Fibroblast of villous mesenchyme (primary cell): ENCODE results near the gene KCNQ1. TPM values are rescaled to one million over a fixed set of nuclear protein-coding genes. Genes with fewer than 3 reads are reported as not detected.
A peak's percentile ranks its signal among the peaks of the same experiment; 100 is the strongest.

ENCODE experiments used
- DNase-seq: peaks from one replicate; pipeline ENCODE4 v3.0.0-alpha.2; 2010; ENCODE audit warnings: low read depth
- H3K4me3 ChIP-seq: 2 replicates; pipeline ENCODE4 v1.5.1; 2011; ENCODE audit warnings: low read depth, mild to moderate bottlenecking, low read length
- CTCF ChIP-seq: IDR thresholded peaks from 2 replicates; pipeline ENCODE4 v1.5.1; 2012; ENCODE audit warnings: low read depth, mild to moderate bottlenecking, low read length; ENCODE audit not compliant: insufficient read depth
- total RNA-seq: library from RNA; depleted of rRNA; stranded (reverse); fragments of >200 nt; gene quantifications from 2 replicates; pipeline ENCODE4 v1.2.3, GENCODE V29; 2012

The KCNQ1 gene
- total RNA-seq, 1 donor = not detected

- no peak for DNase-seq
Measured at GRCh38 chr11:2691991-2692875, 247.4 kb downstream of the KCNQ1 start.

GRCh38 chr11:2693271-2694261, 248.8 kb downstream of the KCNQ1 start:
- H3K4me3 ChIP-seq = no peak overlapping the region
- no peak for TF ChIP-seq CTCF
- DNase-seq = no peak

More at GRCh38 chr11:2691991-2692875, 247.4 kb downstream of the KCNQ1 start:
- peak; percentile 35 for TF ChIP-seq CTCF
- no peak overlapping the region for H3K4me3 ChIP-seq

- no peak for TF ChIP-seq CTCF
- DNase-seq = no peak
- H3K4me3 ChIP-seq = peak overlapping the region; percentile 0
Measured at GRCh38 chr11:2694495-2694894, 249.7 kb downstream of the KCNQ1 start.

- DNase-seq = no peak
- TF ChIP-seq CTCF = no peak
- H3K4me3 ChIP-seq = peak overlapping the region; percentile 0
Measured at GRCh38 chr11:2694995-2695939, 250.5 kb downstream of the KCNQ1 start.

- peak overlapping the region; percentile 80 for H3K4me3 ChIP-seq
- no peak for TF ChIP-seq CTCF
- DNase-seq = no peak
Measured at GRCh38 chr11:2696455-2696854, 251.6 kb downstream of the KCNQ1 start.

- TF ChIP-seq CTCF = no peak
- no peak for DNase-seq
- H3K4me3 ChIP-seq = peak overlapping the region; percentile 80
Measured at GRCh38 chr11:2697866-2698265, 253.1 kb downstream of the KCNQ1 start.
